GM03348 (cell line): ENCODE results near the gene MEIOC.
A peak's percentile ranks its signal among the peaks of the same experiment; 100 is the strongest.
"Not testable (repeated sequence)": the region's sequence is repeated elsewhere in the genome, so short reads cannot be mapped to it uniquely, and the experiment has no call there.

Experiments used
- DNase-seq: peaks from one replicate; pipeline ENCODE4 v3.0.0; 2012; ENCODE audit warnings: low spot score

MEIOC gene

GRCh38 chr17:44655983-44656710 is at the start of gene MEIOC:
Gene MEIOC, plus strand, starts transcription at chr17:44656468. Its CDS starts 146 bp downstream, at chr17:44656614.
- peak; percentile 41 for DNase-seq

GRCh38 chr17:44606658-44607057 is 49.6 kb upstream of the MEIOC start:
- DNase-seq: no peak

GRCh38 chr17:44607836-44608690 is 48.2 kb upstream of the MEIOC start:
- peak; percentile 95 for DNase-seq

- DNase-seq: no peak
Measured at GRCh38 chr17:44608727-44609435, 47.4 kb upstream of the MEIOC start.

- DNase-seq: no peak
Measured at GRCh38 chr17:44610331-44610730, 45.9 kb upstream of the MEIOC start.

GRCh38 chr17:44610871-44611270 is 45.4 kb upstream of the MEIOC start:
- DNase-seq: peak; percentile 65

- no peak for DNase-seq
Measured at GRCh38 chr17:44614862-44615261, 41.4 kb upstream of the MEIOC start.

GRCh38 chr17:44618652-44619051 is 37.6 kb upstream of the MEIOC start:
- not testable (repeated sequence) for DNase-seq

GRCh38 chr17:44623070-44623725 is 33.1 kb upstream of the MEIOC start:
- no peak for DNase-seq

- DNase-seq: no peak
Measured at GRCh38 chr17:44627513-44628242, 28.6 kb upstream of the MEIOC start.

GRCh38 chr17:44628243-44629188 is 27.8 kb upstream of the MEIOC start:
- no peak for DNase-seq

- no peak for DNase-seq
Measured at GRCh38 chr17:44629314-44629713, 27.0 kb upstream of the MEIOC start.

- no peak for DNase-seq
Measured at GRCh38 chr17:44630703-44631102, 25.6 kb upstream of the MEIOC start.

- DNase-seq: no peak
Measured at GRCh38 chr17:44633998-44634397, 22.3 kb upstream of the MEIOC start.

- DNase-seq: not testable (repeated sequence)
Measured at GRCh38 chr17:44634401-44634800, 21.9 kb upstream of the MEIOC start.

- DNase-seq: peak; percentile 77
Measured at GRCh38 chr17:44636562-44636961, 19.7 kb upstream of the MEIOC start.

GRCh38 chr17:44637066-44637465 is 19.2 kb upstream of the MEIOC start:
- DNase-seq: no peak

- peak; percentile 52 for DNase-seq
Measured at GRCh38 chr17:44642834-44643233, 13.4 kb upstream of the MEIOC start.

- DNase-seq: no peak
Measured at GRCh38 chr17:44645341-44645740, 10.9 kb upstream of the MEIOC start.

- DNase-seq: no peak
Measured at GRCh38 chr17:44646280-44646679, 10.0 kb upstream of the MEIOC start.
